A549 treated with Mapracorat at 1 μM for 4 hours (cell line): ENCODE measurements around the gene GALM. TPM values are rescaled to one million over a fixed set of nuclear protein-coding genes. Genes with fewer than 3 reads are reported as not detected.

ENCODE experiments used
- total RNA-seq: library from RNA; stranded (reverse); fragments of 200-300 nt; extraction: Qiagen RNA extraction; gene quantifications from 5 replicates; pipeline ENCODE4 v1.2.3, GENCODE V29; 2022

Gene GALM
- 15.6 to 18.5 TPM (median 16.1 TPM) in 5 replicates for total RNA-seq

DNA sequence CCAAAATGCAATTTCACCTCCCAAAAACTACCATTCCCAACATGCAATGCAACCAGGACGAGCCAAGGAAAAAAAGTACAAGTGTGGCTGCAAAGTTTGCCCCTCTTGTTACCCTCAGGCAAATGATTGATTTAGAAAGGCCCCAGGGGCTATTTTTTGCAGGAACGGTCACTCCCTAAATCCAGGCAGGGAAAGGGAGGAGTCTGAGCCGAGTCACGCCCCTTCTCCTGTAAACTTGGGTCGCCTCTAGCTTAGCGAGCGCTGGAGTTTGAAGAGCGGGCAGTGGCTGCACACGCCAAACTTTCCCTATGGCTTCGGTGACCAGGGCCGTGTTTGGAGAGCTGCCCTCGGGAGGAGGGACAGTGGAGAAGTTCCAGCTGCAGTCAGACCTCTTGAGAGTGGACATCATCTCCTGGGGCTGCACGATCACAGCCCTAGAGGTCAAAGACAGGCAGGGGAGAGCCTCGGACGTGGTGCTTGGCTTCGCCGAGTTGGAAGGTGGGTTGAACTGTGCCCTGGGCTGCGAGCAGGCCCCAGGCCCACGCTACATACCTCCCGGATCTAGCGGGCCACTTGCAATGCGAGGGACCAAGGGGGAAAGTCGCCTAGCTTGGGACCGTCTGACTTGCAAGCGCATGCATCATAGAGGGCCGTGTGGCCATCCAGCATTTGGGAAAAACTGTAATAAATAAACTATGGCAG lies at the start of gene GALM:
GALM (plus strand) TSS at position 261 of the 702 bp plus-strand sequence; CDS start at position 309, 48 bp downstream.

DNA sequence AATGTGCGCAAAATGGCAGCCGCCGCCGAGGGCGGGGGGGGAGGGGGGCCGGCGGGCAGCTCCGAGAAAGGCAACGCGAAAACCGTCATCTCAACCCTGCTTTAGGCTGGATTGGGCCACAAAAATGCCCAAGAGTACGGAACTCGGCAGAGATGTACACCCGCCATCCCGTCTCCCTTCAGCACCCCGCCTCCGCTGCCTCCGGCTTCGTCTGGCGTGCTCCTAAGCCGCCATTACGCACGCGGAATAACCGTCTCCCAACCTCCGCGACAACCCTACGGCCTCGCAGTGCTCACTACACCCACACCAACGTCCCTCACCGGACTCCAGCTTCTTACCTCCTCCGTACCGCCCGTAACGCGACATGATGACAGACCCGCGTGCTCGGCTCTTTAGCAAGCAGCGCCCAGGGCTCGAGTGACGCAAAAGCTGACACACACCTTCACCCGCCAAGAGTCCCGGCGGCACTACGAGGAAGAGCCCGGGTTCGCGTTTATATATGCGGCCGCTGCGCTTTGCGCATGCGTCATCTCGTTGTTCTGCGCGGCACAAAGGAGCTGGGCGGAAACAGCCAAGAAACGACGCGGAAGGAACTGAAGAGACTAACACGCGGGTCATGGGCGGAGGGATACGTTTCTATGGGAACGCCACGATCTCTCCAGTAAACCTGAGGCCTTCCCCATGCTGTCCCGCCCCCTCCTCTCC lies 85.1 kb downstream of the GALM start, which contains the start of gene SRSF7:
SRSF7 (minus strand) TSS at position 471 of the 705 bp plus-strand sequence; CDS start at position 366, 105 bp downstream.

Other genes with a start within 250 kb of the GALM start
- 17.8 to 26.3 TPM (median 25.5 TPM) in 5 replicates for gene HNRNPLL, start 63.2 kb upstream of the GALM start, total RNA-seq
- 294 to 422 TPM (median 345 TPM) in 5 replicates for gene SRSF7, start 85.2 kb downstream of the GALM start, total RNA-seq
- 36.4 to 41.0 TPM (median 38.7 TPM) in 5 replicates for gene GEMIN6, start 112.1 kb downstream of the GALM start, total RNA-seq
- 18.5 to 25.5 TPM (median 20.4 TPM) in 5 replicates for gene DHX57, start 209.8 kb downstream of the GALM start, total RNA-seq
- 37.6 to 44.6 TPM (median 42.1 TPM) in 5 replicates for gene MORN2, start 209.9 kb downstream of the GALM start, total RNA-seq
- gene ARHGEF33, start 223.8 kb downstream of the GALM start, total RNA-seq, result 0.02 to 0.03 TPM in 2 of 5 replicates, not detected in the others